Stimulated activated naive CD4-positive, alpha-beta T cell (primary cell): ENCODE data around the gene CAPS.

Experiments used
- DNase-seq, 6 experiments: peaks; one replicate each; lab custom pipeline; 2025; lab: John Stamatoyannopoulos, UW

The CAPS gene

GRCh38 chr19:5934774-5935472 is 20.9 kb downstream of the CAPS start:
- DNase-seq = no peak

GRCh38 chr19:5935473-5936291 is 21.6 kb downstream of the CAPS start:
- no peak for DNase-seq

GRCh38 chr19:5936292-5936592 is 22.2 kb downstream of the CAPS start:
- no peak for DNase-seq

GRCh38 chr19:5937550-5937949 is 23.5 kb downstream of the CAPS start:
- no peak for DNase-seq

- DNase-seq = no peak
These were observed 26.5 kb downstream of the CAPS start for GRCh38 chr19:5940260-5941208.

GRCh38 chr19:5941673-5942072 is 27.6 kb downstream of the CAPS start:
- DNase-seq = no peak

GRCh38 chr19:5943045-5943444 is 29.0 kb downstream of the CAPS start:
- DNase-seq = no peak

- no peak for DNase-seq
These were observed 29.6 kb downstream of the CAPS start for GRCh38 chr19:5943623-5944022.

GRCh38 chr19:5947435-5947834 is 33.4 kb downstream of the CAPS start:
- no peak for DNase-seq

GRCh38 chr19:5948752-5949564 is 34.9 kb downstream of the CAPS start:
- DNase-seq = peak in 3 of 6 experiments; percentile 13 to 27 (median 25)

GRCh38 chr19:5949792-5950305 is 35.8 kb downstream of the CAPS start:
- DNase-seq = peak; percentile 18 to 53 (median 31)

- peak in 2 of 6 experiments; percentile 14 to 18 for DNase-seq
These were observed 36.7 kb downstream of the CAPS start for GRCh38 chr19:5950741-5951140.

GRCh38 chr19:5951338-5951861 is 37.3 kb downstream of the CAPS start:
- no peak for DNase-seq

- DNase-seq = peak in 1 of 6 experiments; percentile 13
These were observed 38.4 kb downstream of the CAPS start for GRCh38 chr19:5952193-5953029.

GRCh38 chr19:5953030-5953589 is 39.1 kb downstream of the CAPS start:
- peak in 1 of 6 experiments; percentile 25 for DNase-seq

- peak in 2 of 6 experiments; percentile 35 to 39 for DNase-seq
These were observed 39.7 kb downstream of the CAPS start for GRCh38 chr19:5953680-5954213.

- DNase-seq = no peak
These were observed 40.2 kb downstream of the CAPS start for GRCh38 chr19:5954293-5954692.

GRCh38 chr19:5955636-5955935 is 41.5 kb downstream of the CAPS start:
- no peak for DNase-seq

- no peak for DNase-seq
These were observed 42.3 kb downstream of the CAPS start for GRCh38 chr19:5956323-5956722.

GRCh38 chr19:5956728-5957127 is 42.7 kb downstream of the CAPS start:
- no peak for DNase-seq
